Measurements from ENCODE around the gene BCL2L12.
"Not testable (repeated sequence)": the region's sequence is repeated elsewhere in the genome, so short reads cannot be mapped to it uniquely, and the experiment has no call there.

Gene BCL2L12

DNA sequence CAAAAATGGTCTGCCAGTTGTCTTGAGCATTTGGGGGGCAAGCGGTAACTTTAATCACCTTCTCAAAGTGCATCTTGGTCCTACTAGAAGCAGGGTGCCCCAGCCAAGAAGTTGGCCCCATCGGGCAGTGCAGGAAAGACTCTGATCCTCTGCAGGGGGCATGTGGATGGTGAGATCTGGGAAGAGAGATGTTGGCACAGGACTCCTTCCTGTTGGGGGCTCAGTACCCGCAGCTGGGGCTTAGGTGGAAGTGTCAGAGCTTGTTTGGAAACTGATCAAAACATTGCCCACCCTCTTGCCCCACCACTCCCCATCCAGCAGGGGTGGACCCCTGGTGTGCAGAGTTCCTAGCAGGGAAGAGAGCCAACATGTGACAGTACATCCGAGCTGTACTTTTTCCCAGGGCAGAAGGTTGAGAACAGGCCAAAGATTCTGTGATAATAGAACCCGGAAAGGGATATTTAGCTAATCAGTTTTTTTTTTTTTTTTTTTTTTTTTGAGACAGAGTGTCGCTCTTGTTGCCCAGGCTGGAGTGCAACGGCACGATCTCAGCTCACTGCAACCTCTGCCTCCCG lies 34.6 kb upstream of the BCL2L12 start:
- TF ChIP-seq, protein P1, sequence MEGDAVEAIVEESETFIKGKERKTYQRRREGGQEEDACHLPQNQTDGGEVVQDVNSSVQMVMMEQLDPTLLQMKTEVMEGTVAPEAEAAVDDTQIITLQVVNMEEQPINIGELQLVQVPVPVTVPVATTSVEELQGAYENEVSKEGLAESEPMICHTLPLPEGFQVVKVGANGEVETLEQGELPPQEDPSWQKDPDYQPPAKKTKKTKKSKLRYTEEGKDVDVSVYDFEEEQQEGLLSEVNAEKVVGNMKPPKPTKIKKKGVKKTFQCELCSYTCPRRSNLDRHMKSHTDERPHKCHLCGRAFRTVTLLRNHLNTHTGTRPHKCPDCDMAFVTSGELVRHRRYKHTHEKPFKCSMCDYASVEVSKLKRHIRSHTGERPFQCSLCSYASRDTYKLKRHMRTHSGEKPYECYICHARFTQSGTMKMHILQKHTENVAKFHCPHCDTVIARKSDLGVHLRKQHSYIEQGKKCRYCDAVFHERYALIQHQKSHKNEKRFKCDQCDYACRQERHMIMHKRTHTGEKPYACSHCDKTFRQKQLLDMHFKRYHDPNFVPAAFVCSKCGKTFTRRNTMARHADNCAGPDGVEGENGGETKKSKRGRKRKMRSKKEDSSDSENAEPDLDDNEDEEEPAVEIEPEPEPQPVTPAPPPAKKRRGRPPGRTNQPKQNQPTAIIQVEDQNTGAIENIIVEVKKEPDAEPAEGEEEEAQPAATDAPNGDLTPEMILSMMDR (IDR thresholded peaks at IDR 0.05; ENCODE audit: low read length, missing control alignments): no peak
- H3K4me3 ChIP-seq (replicated peaks; ENCODE audit: low read depth, low read length): no peak overlapping the region
- no peak for DNase-seq (ENCODE audit: low read depth)

DNA sequence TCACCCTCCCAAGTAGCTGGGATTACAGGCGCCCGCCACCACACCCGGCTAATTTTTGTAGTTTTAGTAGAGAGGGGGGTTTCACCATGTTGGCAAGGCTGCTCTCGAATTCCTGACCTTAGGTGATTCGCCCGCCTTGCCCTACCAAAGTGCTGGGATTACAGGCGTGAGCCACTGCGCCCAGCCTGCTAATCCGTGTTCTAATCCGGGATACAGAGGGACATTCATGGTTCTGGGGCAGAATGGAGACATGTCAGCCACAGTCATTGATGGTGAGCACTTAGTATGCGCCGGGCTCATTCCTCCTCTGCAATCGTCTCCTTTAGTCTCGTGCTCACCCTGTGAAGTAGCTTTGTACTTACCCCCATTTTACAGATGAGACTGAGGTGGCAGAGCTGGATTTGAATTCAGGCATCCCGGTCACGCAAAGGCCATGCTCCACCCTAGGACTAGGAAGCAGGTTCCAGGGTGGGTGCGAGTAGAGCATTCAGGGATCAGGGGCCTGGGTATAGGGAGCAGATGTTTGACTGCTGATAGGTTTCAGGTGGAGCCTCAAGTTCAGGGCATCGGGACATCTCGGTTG lies 34.0 kb upstream of the BCL2L12 start:
- no peak overlapping the region for H3K4me3 ChIP-seq (replicated peaks; ENCODE audit: low read depth, low read length)
- TF ChIP-seq, protein P1 (IDR thresholded peaks at IDR 0.05; ENCODE audit: low read length, missing control alignments): no peak
- DNase-seq (ENCODE audit: low read depth): no peak

DNA sequence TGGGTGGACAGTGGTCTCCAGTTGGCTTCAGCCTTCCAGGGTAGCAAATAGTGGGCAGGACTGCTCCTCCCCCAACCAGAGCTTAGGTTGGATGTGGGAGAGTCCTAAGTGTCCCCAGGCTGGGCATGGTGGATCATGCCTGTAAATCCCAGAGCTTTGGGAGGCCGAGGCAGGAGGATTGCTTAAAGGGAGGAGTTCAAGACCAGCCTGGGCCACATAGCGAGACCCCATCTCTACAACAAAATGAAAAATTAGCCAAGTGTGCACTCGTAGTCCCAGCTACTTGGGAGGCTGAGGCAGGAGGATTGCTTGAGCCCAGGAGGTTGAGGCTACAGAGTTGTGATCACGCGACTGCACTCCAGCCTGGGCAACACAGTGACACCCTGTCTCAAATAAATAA lies 33.2 kb upstream of the BCL2L12 start:
- no peak for DNase-seq (ENCODE audit: low read depth)
- no peak overlapping the region for H3K4me3 ChIP-seq (replicated peaks; ENCODE audit: low read depth, low read length)
- TF ChIP-seq, protein P1 (IDR thresholded peaks at IDR 0.05; ENCODE audit: low read length, missing control alignments): no peak

DNA sequence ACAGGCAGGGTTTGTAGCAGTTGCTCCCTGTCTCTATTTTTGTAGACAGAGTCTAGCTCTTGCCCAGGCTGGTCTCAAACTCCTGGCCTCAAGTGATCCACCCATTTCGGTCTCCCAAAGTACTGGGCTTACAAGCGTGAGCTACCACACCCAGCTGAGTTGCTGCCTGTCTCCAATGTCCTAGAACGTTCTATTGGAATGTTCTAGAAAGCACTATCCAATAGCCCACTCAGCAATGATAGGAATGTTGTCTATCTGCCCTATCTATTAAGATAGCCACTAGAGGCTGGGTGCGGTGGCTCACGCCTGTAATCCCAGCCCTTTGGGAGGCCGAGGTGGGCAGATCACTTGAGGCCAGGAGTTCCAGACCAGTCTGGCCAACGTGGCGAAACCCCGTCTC lies 32.5 kb upstream of the BCL2L12 start:
- not testable (repeated sequence) for DNase-seq (ENCODE audit: low read depth); H3K4me3 ChIP-seq (replicated peaks; ENCODE audit: low read depth, low read length)

DNA sequence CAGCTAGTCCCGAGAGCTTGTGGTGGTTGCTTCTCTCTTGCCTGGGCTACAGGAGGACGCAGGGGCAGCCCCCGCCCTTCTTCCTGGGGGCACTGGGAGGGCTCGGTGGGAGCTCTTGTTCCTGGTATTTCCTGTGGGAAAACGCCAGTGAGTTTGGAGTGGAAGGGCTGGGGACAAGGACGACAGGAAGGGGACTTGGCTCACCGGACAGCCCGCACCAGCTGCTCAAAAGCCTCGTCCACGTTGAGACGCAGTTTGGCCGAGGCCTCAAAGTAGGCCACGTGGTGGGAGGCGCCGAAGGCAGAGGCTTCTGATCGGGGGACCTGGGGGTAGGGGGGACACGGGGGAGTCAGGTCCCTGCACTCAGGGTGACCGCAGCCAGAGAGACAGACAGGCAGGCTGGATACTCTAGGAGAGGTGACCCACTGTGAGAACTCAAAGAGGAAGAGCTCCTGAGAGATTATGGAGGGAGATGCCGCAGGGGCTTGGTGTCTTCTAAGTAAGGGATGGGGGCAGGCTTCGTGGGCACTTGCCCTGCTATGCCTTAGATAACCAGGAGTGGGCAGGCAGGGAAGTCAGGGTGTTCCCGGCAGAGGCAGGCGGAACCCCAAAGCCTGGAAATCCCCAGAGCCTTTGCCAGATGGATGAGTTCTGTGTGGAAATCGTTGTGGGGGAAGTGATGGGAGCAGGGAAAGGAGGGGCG lies 30.1 kb upstream of the BCL2L12 start:
- H3K4me3 ChIP-seq (replicated peaks; ENCODE audit: low read depth, low read length): no peak overlapping the region
- TF ChIP-seq, protein P1 (IDR thresholded peaks at IDR 0.05; ENCODE audit: low read length, missing control alignments): peak; percentile 12
- no peak for DNase-seq (ENCODE audit: low read depth)

DNA sequence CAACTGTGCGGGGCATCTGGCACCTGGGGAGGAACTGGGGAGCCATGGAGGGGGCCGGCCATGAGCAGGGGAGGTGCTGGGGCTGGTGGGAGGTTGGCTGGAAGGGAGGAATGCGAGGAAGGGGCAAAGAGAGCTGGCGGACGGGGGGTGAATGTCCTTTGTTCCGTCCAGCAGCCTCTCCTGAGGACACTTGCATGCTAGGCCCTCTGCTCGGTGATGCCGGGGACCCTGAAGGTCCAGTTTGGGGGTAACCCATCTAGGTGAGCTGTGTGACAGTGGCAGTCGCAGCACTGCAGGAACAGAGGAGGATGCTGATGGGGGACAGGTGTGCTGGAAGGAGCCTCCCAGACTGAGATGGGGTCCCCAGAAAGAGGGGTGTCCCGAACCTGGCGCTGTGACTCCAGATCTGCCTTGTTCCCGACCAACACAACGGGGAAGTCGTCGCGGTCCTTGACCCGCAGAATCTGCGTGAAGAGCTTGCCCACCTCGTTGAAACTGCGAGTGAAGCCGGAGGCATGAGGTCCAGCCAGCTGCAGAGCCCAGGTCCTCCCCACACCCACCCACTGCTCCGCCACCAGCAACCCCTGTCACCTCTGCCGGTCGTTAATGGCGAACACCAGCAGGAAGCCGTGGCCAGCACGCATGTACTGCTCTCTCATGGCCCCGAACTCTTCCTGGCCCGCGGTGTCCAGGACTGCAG lies 29.4 kb upstream of the BCL2L12 start:
- DNase-seq (ENCODE audit: low read depth): no peak
- TF ChIP-seq, protein P1 (IDR thresholded peaks at IDR 0.05; ENCODE audit: low read length, missing control alignments): no peak
- no peak overlapping the region for H3K4me3 ChIP-seq (replicated peaks; ENCODE audit: low read depth, low read length)
